Measurements from ENCODE around the gene CIT.

GRCh38 chr12:119781804-119782203, 95.3 kb downstream of the CIT start:
- TF ChIP-seq ETV6 (conservative IDR thresholded peaks at IDR 0.05 in 1 of 2, IDR thresholded peaks at IDR 0.05 in 1 of 2; ENCODE audit: borderline replicate concordance in 1 of 2, low read depth in 1 of 2) (no peak), MYC (IDR thresholded peaks at IDR 0.05; ENCODE audit: insufficient read depth, insufficient read length, insufficient replicate concordance, low read length, severe bottlenecking) (no peak), CTCF (IDR thresholded peaks at IDR 0.05 in 2 of 3, conservative IDR thresholded peaks at IDR 0.05 in 1 of 3; ENCODE audit: control insufficient read depth in 2 of 3, extremely low read depth in 1 of 3, insufficient read depth in 1 of 3, low read depth in 3 of 3, low read length in 3 of 3) (no peak), CHD2 (IDR thresholded peaks at IDR 0.05; ENCODE audit: borderline replicate concordance, low read depth, low read length) (no peak), ZNF217 (IDR thresholded peaks at IDR 0.05) (no peak), MAX (IDR thresholded peaks at IDR 0.05; ENCODE audit: low read depth, low read length) (no peak), SMC3 (IDR thresholded peaks at IDR 0.05; ENCODE audit: borderline replicate concordance, low read length) (no peak), USF2 (IDR thresholded peaks at IDR 0.05; ENCODE audit: borderline replicate concordance, low read depth, low read length) (no peak), EP300 (IDR thresholded peaks at IDR 0.05; ENCODE audit: borderline replicate concordance in 1 of 2, control insufficient read depth in 1 of 2, low read depth in 2 of 2, low read length in 2 of 2) (no peak)
